Heart left ventricle (tissue), 13 donors: ENCODE data around the gene ASAP2.

Experiments used
- CTCF ChIP-seq, 12 donors: fragments of 200-600 bp; sonication (generic) in 4 of 12; IDR thresholded peaks; one replicate each; pipeline versions ENCODE4 v1.5.0 to v1.8.0; 2018 to 2022; ENCODE audit warnings: antibody characterized with exemption in 12 of 12, mild to moderate bottlenecking in 5 of 12
- POLR2A ChIP-seq, 2 donors: fragments of 450-650 bp; IDR thresholded peaks; one replicate each; pipeline ENCODE4 v1.6.1; 2017; ENCODE audit warnings: antibody characterized with exemption in 2 of 2, mild to moderate bottlenecking in 2 of 2, moderate library complexity in 2 of 2
- donor health status: ischemic (EF 13 %, LVEDD 7.1; RV severe dilation, severe dysfunction).
- donor health status: DM: no; HTN: yes; CAD: no.
- donor health status: DM: no; HTN: no; CAD: no.
- donor health status: ischemic (EF 25% LVEDD 6.9; RV normal size, moderate dysfunction).
- donor health status: ischemic (EF 25% LVEDD 5.7; RV mildly dilated, moderate dysfunction).
- donor health status: ischemic (EF 35%, LVEDD 5.7; RV mildly dilated, moderate dysfunction).
- donor health status: nonischemic (EF 11% LVEDD 7.7; RV severe dilation, severe dysfunction).
- donor health status: DM: yes; HTN: yes; CAD: no.
- donor health status: PGD.
- donor health status: ischemic (EF 29% LVEDD 5.4; RV normal size, mild dysfunction).
- donor health status: nonischemic (EF 23%, LVEDD 6.1; RV moderate dilation, normal function).

DNA sequence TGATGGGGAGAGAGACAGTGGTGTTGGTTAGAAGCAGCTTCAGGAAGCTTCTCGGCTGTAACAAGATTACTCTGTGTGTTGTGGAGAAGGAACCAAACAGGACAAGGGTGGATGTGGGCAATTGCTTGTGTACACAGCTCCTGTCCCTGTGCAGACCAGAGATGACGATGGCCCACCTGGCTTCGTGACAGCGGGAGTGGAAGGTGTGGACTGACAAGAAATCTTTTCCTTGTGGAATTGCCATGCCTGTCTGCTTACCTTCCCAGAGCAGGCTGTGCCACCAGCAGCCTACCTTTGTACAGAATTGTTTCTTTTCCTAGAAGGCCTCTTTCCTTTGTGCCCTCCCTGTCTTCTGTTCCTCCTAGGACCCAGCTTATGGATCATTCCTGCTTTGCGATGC is 122.9 kb downstream of the ASAP2 start:
- TF ChIP-seq CTCF (IDR thresholded peaks at IDR 0.05) (no peak), POLR2A (IDR thresholded peaks at IDR 0.05) (no peak)
